Renal pelvis (tissue), 4 donors: ENCODE results near the gene ATP2B1. TPM values are rescaled to one million over a fixed set of nuclear protein-coding genes. Genes with fewer than 3 reads are reported as not detected.
A peak's percentile ranks its signal among the peaks of the same experiment; 100 is the strongest.

Source experiments
- DNase-seq: peaks from one replicate; pipeline ENCODE4 v3.0.0-alpha.2; 2013
- polyA plus RNA-seq, 3 donors: library from polyadenylated mRNA; unstranded; fragments of 120-200 nt; gene quantifications; one replicate each; pipeline ENCODE4 v1.2.1, GENCODE V29; 2013; ENCODE audit not compliant: insufficient read length in 3 of 3

The ATP2B1 gene
- polyA plus RNA-seq, 3 donors = 95.1 to 103 (median 101) TPM

- DNase-seq = no peak
Measured at GRCh38 chr12:89544022-89544421, 164.6 kb downstream of the ATP2B1 start.

GRCh38 chr12:89542912-89543592, 165.6 kb downstream of the ATP2B1 start:
- peak; percentile 86 for DNase-seq

- no peak for DNase-seq
Measured at GRCh38 chr12:89542236-89542635, 166.4 kb downstream of the ATP2B1 start.

GRCh38 chr12:89540586-89540985, 168.1 kb downstream of the ATP2B1 start:
- no peak for DNase-seq

- no peak for DNase-seq
Measured at GRCh38 chr12:89539426-89540223, 169.0 kb downstream of the ATP2B1 start.

GRCh38 chr12:89538897-89539296, 169.7 kb downstream of the ATP2B1 start:
- DNase-seq = no peak

Other genes with a start within 250 kb of the ATP2B1 start
- 10 to 100 TPM in 2 of 3 donors, 1 to 10 TPM in 1; 7.9 to 10.9 (median 10.2) TPM for gene GALNT4, start 184.0 kb downstream of the ATP2B1 start, polyA plus RNA-seq
- gene POC1B, start 182.8 kb downstream of the ATP2B1 start, polyA plus RNA-seq = 10 to 100 TPM; 18.9 to 23.1 (median 21.1) TPM